Measurements from ENCODE around the gene KCNA10. TPM values are rescaled to one million over a fixed set of nuclear protein-coding genes. Genes with fewer than 3 reads are reported as not detected.

Gene KCNA10
- total and polyA plus RNA-seq, 2 donors (not counting 3 experiments of a cell fraction or from before 2014, with no cell fraction given), result not detected

- CTCF ChIA-PET, result interaction anchor here (1.0 to 1.6 kb wide), 3 partner anchors 17 to 224 kb away, joined by 3 to 6 read pairs (median 3); no protein-coding TSS in a partner anchor
- Histone ChIP-seq H3K9me1 (replicated peaks; ENCODE audit: control insufficient read depth, extremely low read depth, insufficient read depth, low read length) (no peaks in the 10 kb centered on the region), H2AFZ (ENCODE audit: low read depth, low read length) (no peak overlapping the region), H3K4me3 (replicated peaks in 1 of 3; ENCODE audit: insufficient read depth in 1 of 3, low read depth in 1 of 3, low read length in 3 of 3) (no peak overlapping the region), H4K20me1 (replicated peaks; ENCODE audit: control insufficient read depth, extremely low read depth, insufficient read depth, low read length) (no peaks in the 10 kb centered on the region), H3K27ac (ENCODE audit: insufficient read depth, low read depth, low read length) (no peak overlapping the region), H3K4me1 (ENCODE audit: control insufficient read depth, extremely low read depth, insufficient read depth, low read length) (no peaks in the 10 kb centered on the region), H3K36me3 (ENCODE audit: control insufficient read depth in 2 of 2, extremely low read depth in 1 of 2, insufficient read depth in 2 of 2, low read length in 2 of 2) (no peaks in the 10 kb centered on the region), H3K9ac (replicated peaks; ENCODE audit: extremely low read depth, insufficient read depth, low read length) (no peak overlapping the region), H3K79me2 (ENCODE audit: control insufficient read depth, insufficient read depth, low read length) (no peaks in the 10 kb centered on the region), H3K9me3 (replicated peaks; ENCODE audit: control insufficient read depth, insufficient read depth, low read length) (no peaks in the 10 kb centered on the region), H3K27me3 (ENCODE audit: control insufficient read depth in 2 of 2, insufficient read depth in 2 of 2, low read length in 2 of 2) (no peaks in the 10 kb centered on the region), H3K4me2 (ENCODE audit: insufficient read depth, low read length) (no peak overlapping the region)
- no TSS peak for BruUV-seq (replicated peaks)
- intact Hi-C loops (cut with micrococcal nuclease) (no loop called here), dilution Hi-C loops (cut with MboI; ENCODE audit: extremely low pct_ligation_motif_present, low sequenced_read_pairs) (no loop called here)
- TF ChIP-seq POLR2AphosphoS5 (IDR thresholded peaks at IDR 0.05; ENCODE audit: insufficient read depth, low read depth, low read length) (no peak), JUN (IDR thresholded peaks at IDR 0.05; ENCODE audit: borderline replicate concordance, insufficient read depth, insufficient read length, low read depth) (no peak), CTCF (IDR thresholded peaks at IDR 0.05; ENCODE audit: extremely low read depth in 1 of 2, insufficient read depth in 1 of 2, low read depth in 1 of 2, low read length in 2 of 2) (no peak), EZH2 (IDR thresholded peaks at IDR 0.05; ENCODE audit: borderline replicate concordance, low read depth, low read length, severe bottlenecking) (no peak), FOS (IDR thresholded peaks at IDR 0.05; ENCODE audit: borderline replicate concordance, insufficient read depth, low read length) (no peak), POLR2A (IDR thresholded peaks at IDR 0.05; ENCODE audit: low read depth, low read length) (no peak), GATA2 (IDR thresholded peaks at IDR 0.05; ENCODE audit: insufficient read depth, insufficient read length, low read depth, low read length) (no peak)
- TF ChIP-seq, protein P1, sequence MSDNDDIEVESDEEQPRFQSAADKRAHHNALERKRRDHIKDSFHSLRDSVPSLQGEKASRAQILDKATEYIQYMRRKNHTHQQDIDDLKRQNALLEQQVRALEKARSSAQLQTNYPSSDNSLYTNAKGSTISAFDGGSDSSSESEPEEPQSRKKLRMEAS (IDR thresholded peaks at IDR 0.05; ENCODE audit: insufficient read depth, insufficient read length), result no peak
- DNase-seq (ENCODE audit: low read depth, low spot score) (no peak), FAIRE-seq (no peak)
- POLR2A ChIA-PET, result no interaction called here
These were observed 23.0 kb upstream of the KCNA10 start for GRCh38 chr1:110541906-110542395.
